A673 (cell line): ENCODE measurements around the gene NIFK. TPM values are rescaled to one million over a fixed set of nuclear protein-coding genes. Genes with fewer than 3 reads are reported as not detected.
A peak's percentile ranks its signal among the peaks of the same experiment; 100 is the strongest.

Experiments used
- BruUV-seq: library from RNA; stranded (reverse); fragments of 400-500 nt; replicated peaks from 2 replicates; lab custom pipeline; 2021; lab: Mats Ljungman, UMichigan
- CTCF ChIA-PET: fragments of 300-600 bp; sonication (Branson Sonifier 250); formaldehyde crosslinking; loops from one replicate; lab custom pipeline; 2022; ENCODE audit warnings: antibody characterized with exemption; lab: Charles Lee
- POLR2A ChIA-PET: fragments of 300-600 bp; sonication (Branson Sonifier 250); formaldehyde crosslinking; loops from one replicate; lab custom pipeline; 2022; ENCODE audit warnings: antibody characterized with exemption; ENCODE audit not compliant: low non-redundant PET; lab: Charles Lee
- DNase-seq: peaks from one replicate; pipeline ENCODE4 v3.0.0-alpha.2; 2015; ENCODE audit warnings: low spot score
- H3K27ac ChIP-seq: fragments of 200-600 bp; sonication (generic); 2 replicates; pipeline ENCODE4 v1.5.1; 2016; ENCODE audit warnings: mixed run types, low read depth, mild to moderate bottlenecking, mixed read lengths, antibody characterized with exemption, low read length; ENCODE audit not compliant: poor library complexity, severe bottlenecking
- H3K27me3 ChIP-seq: fragments of 200-600 bp; sonication (generic); replicated peaks from 2 replicates; pipeline ENCODE4 v1.6.1; 2017; ENCODE audit warnings: mixed run types, low read depth, mild to moderate bottlenecking, mixed read lengths, antibody characterized with exemption, low read length; ENCODE audit not compliant: insufficient read depth, poor library complexity
- H3K36me3 ChIP-seq: fragments of 200-600 bp; sonication (generic); 2 replicates; pipeline ENCODE4 v1.6.1; 2016; ENCODE audit warnings: mixed run types, mild to moderate bottlenecking, mixed read lengths, antibody characterized with exemption, low read length; ENCODE audit not compliant: insufficient read depth, poor library complexity, severe bottlenecking
- H3K4me1 ChIP-seq: fragments of 200-600 bp; sonication (generic); 2 replicates; pipeline ENCODE4 v1.6.1; 2017; ENCODE audit warnings: mixed run types, mild to moderate bottlenecking, mixed read lengths, antibody characterized with exemption, low read length; ENCODE audit not compliant: insufficient read depth, poor library complexity, severe bottlenecking
- H3K4me3 ChIP-seq: fragments of 200-600 bp; sonication (generic); 2 replicates; pipeline ENCODE4 v1.5.1; 2016; ENCODE audit warnings: low read depth, mixed run types, mild to moderate bottlenecking, mixed read lengths, low read length; ENCODE audit not compliant: poor library complexity, severe bottlenecking
- H3K9me3 ChIP-seq: fragments of 200-600 bp; sonication (generic); 2 replicates; pipeline ENCODE4 v1.6.1; 2016; ENCODE audit warnings: mixed run types, low read depth, mild to moderate bottlenecking, mixed read lengths, antibody characterized with exemption, low read length; ENCODE audit not compliant: poor library complexity, severe bottlenecking
- EZH2 ChIP-seq: fragments of 200-600 bp; sonication (generic); IDR thresholded peaks from 2 replicates; pipeline ENCODE4 v1.6.1; 2017; ENCODE audit warnings: borderline replicate concordance, low read depth, mild to moderate bottlenecking, mixed read lengths, antibody characterized with exemption, low read length; ENCODE audit not compliant: poor library complexity, severe bottlenecking
- intact Hi-C: fragments of 100-400 bp; cut with micrococcal nuclease; formaldehyde crosslinking; loops from one replicate; pipeline ENCODE4 v1.10.0; 2022; ENCODE audit not compliant: unreplicated experiment
- total RNA-seq: library from RNA; stranded (reverse); gene quantifications from 2 replicates; pipeline ENCODE4 v1.2.3, GENCODE V29; 2021
- TF ChIP-seq, protein P1 (sequence below): fragments of 300-800, 200-600 bp; sonication (generic); conservative IDR thresholded peaks from 2 replicates; pipeline ENCODE4 v1.5.1; 2017; ENCODE audit warnings: low read depth, mild to moderate bottlenecking, antibody characterized with exemption, low read length, moderate library complexity, mixed read lengths

NIFK gene
- total RNA-seq, 1 experiment from 2014 or later: 97.4 TPM

DNA sequence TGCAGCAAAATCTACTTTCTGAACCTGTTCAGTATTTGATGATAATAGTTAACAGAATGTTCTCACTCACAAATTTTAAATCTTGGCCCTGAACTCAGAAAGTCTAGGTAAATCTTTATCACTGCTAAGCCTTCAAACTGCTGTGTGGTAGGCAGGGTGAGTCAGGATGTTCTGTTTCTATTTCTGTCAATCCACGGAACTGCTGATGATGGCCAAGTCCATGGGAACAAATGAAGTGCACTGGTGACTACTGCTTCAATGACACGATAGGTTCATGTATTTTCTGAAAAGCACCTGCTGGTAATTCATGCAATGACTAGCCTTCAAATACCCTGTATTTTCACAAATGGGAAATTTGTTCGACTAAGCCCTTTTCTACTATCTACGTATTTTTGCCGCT lies 14.2 kb downstream of the NIFK start:
- DNase-seq: no peak
- no peaks in the 10 kb centered on the region for H3K27me3 ChIP-seq
- no TSS peak for BruUV-seq
- no peaks in the 10 kb centered on the region for H3K4me1 ChIP-seq
- intact Hi-C loops: no loop called here
- ChIA-PET POLR2A (no interaction called here), CTCF (no interaction called here)
- peaks cover 9% of the 10 kb centered on the region for H3K36me3 ChIP-seq
- H3K27ac ChIP-seq: no peak overlapping the region
- H3K4me3 ChIP-seq: no peak overlapping the region
- TF ChIP-seq, protein P1, sequence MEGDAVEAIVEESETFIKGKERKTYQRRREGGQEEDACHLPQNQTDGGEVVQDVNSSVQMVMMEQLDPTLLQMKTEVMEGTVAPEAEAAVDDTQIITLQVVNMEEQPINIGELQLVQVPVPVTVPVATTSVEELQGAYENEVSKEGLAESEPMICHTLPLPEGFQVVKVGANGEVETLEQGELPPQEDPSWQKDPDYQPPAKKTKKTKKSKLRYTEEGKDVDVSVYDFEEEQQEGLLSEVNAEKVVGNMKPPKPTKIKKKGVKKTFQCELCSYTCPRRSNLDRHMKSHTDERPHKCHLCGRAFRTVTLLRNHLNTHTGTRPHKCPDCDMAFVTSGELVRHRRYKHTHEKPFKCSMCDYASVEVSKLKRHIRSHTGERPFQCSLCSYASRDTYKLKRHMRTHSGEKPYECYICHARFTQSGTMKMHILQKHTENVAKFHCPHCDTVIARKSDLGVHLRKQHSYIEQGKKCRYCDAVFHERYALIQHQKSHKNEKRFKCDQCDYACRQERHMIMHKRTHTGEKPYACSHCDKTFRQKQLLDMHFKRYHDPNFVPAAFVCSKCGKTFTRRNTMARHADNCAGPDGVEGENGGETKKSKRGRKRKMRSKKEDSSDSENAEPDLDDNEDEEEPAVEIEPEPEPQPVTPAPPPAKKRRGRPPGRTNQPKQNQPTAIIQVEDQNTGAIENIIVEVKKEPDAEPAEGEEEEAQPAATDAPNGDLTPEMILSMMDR: no peak
- no peak for TF ChIP-seq EZH2
- H3K9me3 ChIP-seq: no peaks in the 10 kb centered on the region

DNA sequence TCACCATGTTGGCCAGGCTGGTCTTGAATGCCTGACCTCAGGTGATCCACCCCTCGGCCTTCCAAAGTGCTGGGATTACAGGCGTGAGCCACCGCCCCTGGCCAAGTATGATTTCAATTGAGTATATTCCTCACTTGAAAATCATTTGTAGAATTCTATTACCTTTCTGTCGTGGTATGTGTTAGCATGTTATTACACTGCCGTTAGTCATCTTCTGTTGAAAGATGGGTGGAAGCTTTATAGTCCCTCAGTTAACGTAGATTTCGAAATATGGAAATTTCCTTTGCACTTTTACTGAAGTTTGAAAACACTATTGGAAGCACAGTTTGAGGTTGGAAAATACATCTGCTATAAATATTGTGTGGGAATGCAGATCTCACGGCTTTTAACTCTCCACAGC lies 14.7 kb downstream of the NIFK start:
- H3K27ac ChIP-seq: no peak overlapping the region
- H3K36me3 ChIP-seq: peaks cover 3% of the 10 kb centered on the region
- TF ChIP-seq EZH2: no peak
- TF ChIP-seq, protein P1: no peak
- H3K9me3 ChIP-seq: no peaks in the 10 kb centered on the region
- BruUV-seq: no TSS peak
- H3K4me1 ChIP-seq: no peaks in the 10 kb centered on the region
- POLR2A ChIA-PET: no interaction called here
- H3K27me3 ChIP-seq: no peaks in the 10 kb centered on the region
- CTCF ChIA-PET: no interaction called here
- intact Hi-C loops: no loop called here
- no peak overlapping the region for H3K4me3 ChIP-seq
- DNase-seq: peak; percentile 14

DNA sequence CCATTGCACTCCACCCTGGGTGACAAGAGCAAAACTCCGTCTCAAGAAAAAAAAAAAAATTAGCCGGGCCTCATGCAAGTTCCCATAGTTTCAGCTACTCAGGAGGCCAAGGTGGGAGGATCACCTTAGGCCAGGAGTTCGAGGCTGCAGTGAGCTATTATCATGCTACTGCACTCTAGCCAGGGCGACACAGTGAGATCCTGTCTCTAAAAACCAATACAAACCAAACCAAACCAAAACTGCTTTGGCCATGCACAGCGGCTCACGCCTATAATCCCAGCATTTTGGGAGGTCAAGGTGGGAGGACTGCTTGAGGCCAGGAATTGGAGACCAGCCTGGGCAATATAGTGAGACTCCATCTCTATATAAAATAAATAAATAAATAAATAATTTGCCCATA lies 19.1 kb downstream of the NIFK start:
- Histone ChIP-seq H3K4me1 (no peaks in the 10 kb centered on the region), H3K4me3 (no peak overlapping the region), H3K27ac (no peak overlapping the region), H3K36me3 (no peaks in the 10 kb centered on the region), H3K9me3 (no peaks in the 10 kb centered on the region), H3K27me3 (no peaks in the 10 kb centered on the region)
- no peak for DNase-seq
- BruUV-seq: no TSS peak
- ChIA-PET CTCF (interaction anchor here (1.5 kb wide), 1 partner anchor 315 kb away, joined by 9 read pairs; no protein-coding TSS in a partner anchor), POLR2A (no interaction called here)
- TF ChIP-seq, protein P1: no peak
- no peak for TF ChIP-seq EZH2
- intact Hi-C loops: loop anchor here (2.0 to 10.0 kb wide), 3 partner anchors 123 to 635 kb away; no protein-coding TSS in a partner anchor
